ENCODE measurements around the gene MVP. TPM values are rescaled to one million over a fixed set of nuclear protein-coding genes. Genes with fewer than 3 reads are reported as not detected.

The MVP gene
- total RNA-seq, 1 experiment from 2014 or later, result 75.1 TPM

GRCh38 chr16:29862383-29862883 lies 42.2 kb downstream of the MVP start:
- no peak for TF ChIP-seq ATF3 (IDR thresholded peaks at IDR 0.05)
- peak; percentile 32; the same call in 1 of the 2 replicates for TF ChIP-seq RAD21 (IDR thresholded peaks at IDR 0.05; ENCODE audit: low read depth)
- no peak for TF ChIP-seq YY1 (IDR thresholded peaks at IDR 0.05; ENCODE audit: extremely low read depth, insufficient replicate concordance, low read depth, low read length)
- no peak for TF ChIP-seq CBX3 (IDR thresholded peaks at IDR 0.05; ENCODE audit: low read depth)
- no peak for TF ChIP-seq SIN3A (IDR thresholded peaks at IDR 0.05; ENCODE audit: low read depth)
- TF ChIP-seq EGR1 (IDR thresholded peaks at IDR 0.05; ENCODE audit: low read depth), result no peak
- TF ChIP-seq ZFX (IDR thresholded peaks at IDR 0.05), result no peak
- TF ChIP-seq FOSL1 (IDR thresholded peaks at IDR 0.05; ENCODE audit: low read depth), result no peak
- TF ChIP-seq CTCF (IDR thresholded peaks at IDR 0.05 in 2 of 3, conservative IDR thresholded peaks at IDR 0.05 in 1 of 3; ENCODE audit: borderline replicate concordance in 1 of 3, insufficient read depth in 1 of 3, low read depth in 2 of 3, low read length in 2 of 3), result 0 out of 6 replicates have a peak, but pooled peaks of 1 of the 3 experiments have one; percentile 15
- H3K4me3 ChIP-seq (replicated peaks in 1 of 2; ENCODE audit: low read depth in 1 of 2, low read length in 2 of 2), result peak overlapping the region; percentile 85 to 89
- H3K4me2 ChIP-seq (ENCODE audit: low read length), result peak overlapping the region; percentile 77
- H4K20me1 ChIP-seq (ENCODE audit: insufficient read depth), result no peaks in the 10 kb centered on the region
- no TSS peak for BruUV-seq (replicated peaks)
- ChIA-PET POLR2A (interaction anchor here (1.3 kb wide), 1 partner anchor 157 kb away, joined by 3 read pairs; no protein-coding TSS in a partner anchor), CTCF (interaction anchor here (1.7 to 3.0 kb wide), 2 partner anchors 14 to 46 kb away, joined by 4 to 19 read pairs; no protein-coding TSS in a partner anchor), RAD21 (ENCODE audit: low non-redundant PET in 1 of 2, low total read pairs in 2 of 2, uncharacterized antibody in 2 of 2, unreplicated experiment in 2 of 2) (no interaction called here)
- H3K9me3 ChIP-seq (ENCODE audit: control insufficient read depth in 1 of 2, insufficient read depth in 1 of 2, low read depth in 1 of 2, low read length in 2 of 2), result no peaks in the 10 kb centered on the region
- H3K27me3 ChIP-seq (ENCODE audit: insufficient read depth, low read length), result no peaks in the 10 kb centered on the region
- ATAC-seq, result 0 out of 2 replicates have a peak, but pooled peaks have one; percentile 1
- no peak for DNase-seq (ENCODE audit: low read depth, low spot score)
- peaks cover 0 to 15% of the 10 kb centered on the region in 2 experiments; a peak in 3 of 4 replicates for H3K4me1 ChIP-seq (ENCODE audit: control insufficient read depth in 1 of 2, insufficient read depth in 2 of 2, low read length in 2 of 2)
- H3K79me2 ChIP-seq (ENCODE audit: insufficient read depth, low read length), result peaks cover 20% of the 10 kb centered on the region
- no peak overlapping the region for H2AFZ ChIP-seq (ENCODE audit: low read depth, low read length, poor library complexity, severe bottlenecking)
- H3K27ac ChIP-seq (ENCODE audit: low read depth, low read length), result peak overlapping the region; percentile 80
- intact Hi-C loops (cut with micrococcal nuclease), result loop anchor here (5.0 kb wide), 1 partner anchor 45 kb away; the partner anchor contains the start of gene PAGR1
- H3K9me2 ChIP-seq (ENCODE audit: insufficient read depth), result no peaks in the 10 kb centered on the region
- peak overlapping the region; percentile 78 for H3K9ac ChIP-seq (ENCODE audit: low read length)
- peaks cover 10 to 17% of the 10 kb centered on the region in 2 experiments for H3K36me3 ChIP-seq (ENCODE audit: control insufficient read depth in 1 of 2, insufficient read depth in 2 of 2, low read length in 2 of 2)

Measured in HCT116 (cell line).